ENCODE data around the gene UBB.
"Not testable (repeated sequence)": the region's sequence is repeated elsewhere in the genome, so short reads cannot be mapped to it uniquely, and the experiment has no call there.

The UBB gene

DNA sequence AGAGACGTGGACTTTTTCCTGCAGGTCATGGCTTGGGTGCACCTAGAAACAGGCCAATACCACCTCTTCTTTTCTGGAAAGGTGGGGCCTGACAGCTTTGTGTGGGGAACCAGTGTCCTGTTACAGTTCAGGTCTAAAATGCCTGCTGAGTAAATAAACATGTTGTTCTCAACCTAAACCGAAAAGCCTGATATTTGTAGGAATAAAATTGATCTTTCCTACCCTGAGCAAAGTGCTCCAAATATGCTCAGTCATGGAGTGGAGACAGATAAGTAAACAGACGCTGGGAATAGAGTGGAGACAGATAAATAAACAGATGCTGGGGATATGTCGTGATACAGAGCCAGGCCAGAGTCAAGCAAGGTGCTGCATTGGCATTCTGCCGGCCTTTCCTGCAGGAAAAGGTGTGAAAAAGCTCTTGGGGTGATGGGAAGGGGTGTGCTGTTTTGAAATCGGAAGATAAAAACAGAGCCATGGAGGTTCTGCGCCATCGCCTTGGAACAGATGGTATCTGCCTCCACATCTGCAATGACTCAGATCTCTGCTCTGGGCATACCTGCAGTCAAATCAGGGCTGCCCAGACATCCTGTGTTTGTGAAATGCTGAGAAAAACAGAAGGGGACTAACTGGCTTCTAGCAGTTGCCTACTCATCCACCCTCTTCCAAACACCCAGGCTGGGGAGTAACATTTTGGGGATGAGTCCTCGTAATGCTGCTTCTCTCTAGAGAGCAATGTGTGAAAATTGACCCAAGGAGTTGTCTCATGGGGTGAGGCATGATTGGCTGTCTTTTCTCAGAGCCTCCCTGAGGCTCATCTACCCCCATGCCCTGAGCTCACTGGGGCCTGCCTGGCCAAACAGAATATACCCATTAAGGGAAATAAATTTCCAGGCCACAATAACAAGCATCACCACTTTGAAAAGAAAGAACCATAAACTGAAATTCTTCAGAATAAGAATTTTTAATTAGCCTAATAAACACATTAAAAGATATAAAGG lies 17.7 kb downstream of the UBB start:
- Histone ChIP-seq H3K36me3 (ENCODE audit: control insufficient read depth in 1 of 2, insufficient read depth in 2 of 2, low read length in 2 of 2) (no peaks in the 10 kb centered on the region), H3K27ac (ENCODE audit: low read length) (no peak overlapping the region), H3K9me3 (ENCODE audit: control insufficient read depth in 1 of 2, low read length in 2 of 2) (no peaks in the 10 kb centered on the region), H3K4me1 (ENCODE audit: control insufficient read depth in 1 of 2, insufficient read depth in 2 of 2, low read length in 2 of 2) (no peaks in the 10 kb centered on the region), H3K4me3 (ENCODE audit: low read depth in 1 of 2, low read length in 2 of 2) (no peak overlapping the region), H3K27me3 (ENCODE audit: low read depth, low read length) (no peaks in the 10 kb centered on the region)

DNA sequence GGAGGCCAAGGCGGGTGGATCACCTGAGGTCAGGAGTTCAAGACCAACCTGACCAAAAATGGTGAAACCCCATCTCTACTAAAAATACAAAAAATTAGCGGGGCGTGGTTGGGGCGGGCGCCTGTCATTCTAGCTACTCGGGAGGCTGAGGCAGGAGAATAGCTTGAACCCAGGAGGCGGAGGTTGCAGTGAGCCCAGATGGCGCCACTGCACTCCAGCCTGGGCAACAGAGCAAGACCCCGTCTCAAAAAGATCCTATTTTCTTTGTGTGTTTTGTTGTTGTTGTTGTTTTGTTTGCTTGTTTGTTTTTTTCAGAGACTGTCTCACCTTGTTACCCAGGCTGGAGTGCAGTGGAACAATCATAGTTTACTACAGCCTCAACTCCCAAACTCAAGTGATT lies 23.0 kb downstream of the UBB start:
- not testable (repeated sequence) for H3K27ac ChIP-seq (ENCODE audit: low read length); H3K36me3 ChIP-seq (ENCODE audit: control insufficient read depth in 1 of 2, insufficient read depth in 2 of 2, low read length in 2 of 2); H3K4me3 ChIP-seq (ENCODE audit: low read depth in 1 of 2, low read length in 2 of 2); H3K9me3 ChIP-seq (ENCODE audit: control insufficient read depth in 1 of 2, low read length in 2 of 2); H3K27me3 ChIP-seq (ENCODE audit: low read depth, low read length)
- H3K4me1 ChIP-seq (ENCODE audit: control insufficient read depth in 1 of 2, insufficient read depth in 2 of 2, low read length in 2 of 2), result peaks cover 0 to 13% of the 10 kb centered on the region in 2 donors

DNA sequence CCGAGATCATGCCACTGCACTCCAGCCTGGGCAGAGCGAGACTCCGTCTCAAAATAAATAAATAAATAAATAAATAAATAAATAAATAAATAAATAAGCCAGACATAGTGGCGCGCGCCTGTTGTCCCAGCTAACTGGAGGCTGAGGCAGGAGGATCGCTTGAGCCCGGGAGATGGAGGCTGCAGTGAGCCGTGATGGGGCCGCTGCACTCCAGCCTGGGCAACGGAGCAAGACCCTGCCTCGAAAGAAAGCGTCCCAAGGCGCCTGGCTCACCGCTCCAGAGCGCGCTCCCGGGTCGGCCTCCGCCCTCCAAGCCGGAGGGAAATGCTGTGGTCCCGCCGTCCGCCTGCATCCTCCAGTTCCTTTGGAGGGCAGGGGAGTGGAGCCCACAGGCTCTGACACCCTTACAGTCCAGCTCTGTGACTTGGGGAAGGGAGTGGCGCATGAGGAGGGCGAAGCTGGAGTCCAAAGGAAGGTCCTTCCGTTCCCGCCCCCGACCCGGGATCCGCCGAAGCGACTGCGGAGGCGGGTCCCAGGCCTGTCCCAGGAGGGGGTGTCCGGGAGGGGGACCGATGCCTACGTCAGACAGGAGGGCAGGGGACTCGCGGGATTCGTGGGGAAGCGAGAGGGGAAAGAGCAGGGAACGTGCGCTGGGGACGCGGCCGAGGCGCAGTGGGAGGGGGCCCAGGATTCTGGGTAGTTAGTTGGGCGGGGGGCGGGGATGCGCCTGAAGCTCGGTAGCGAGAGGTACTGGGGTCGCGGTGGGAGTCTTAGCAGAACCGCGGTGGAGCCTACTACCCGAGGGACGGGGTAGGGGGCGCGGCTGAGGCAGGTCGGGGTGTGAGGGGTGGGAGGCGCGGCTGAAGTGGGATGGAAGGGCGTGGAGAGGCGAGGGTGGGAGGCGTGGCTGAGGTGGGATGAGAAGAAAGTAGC lies 26.1 kb downstream of the UBB start:
- no peak overlapping the region for H3K27ac ChIP-seq (ENCODE audit: low read length)

DNA sequence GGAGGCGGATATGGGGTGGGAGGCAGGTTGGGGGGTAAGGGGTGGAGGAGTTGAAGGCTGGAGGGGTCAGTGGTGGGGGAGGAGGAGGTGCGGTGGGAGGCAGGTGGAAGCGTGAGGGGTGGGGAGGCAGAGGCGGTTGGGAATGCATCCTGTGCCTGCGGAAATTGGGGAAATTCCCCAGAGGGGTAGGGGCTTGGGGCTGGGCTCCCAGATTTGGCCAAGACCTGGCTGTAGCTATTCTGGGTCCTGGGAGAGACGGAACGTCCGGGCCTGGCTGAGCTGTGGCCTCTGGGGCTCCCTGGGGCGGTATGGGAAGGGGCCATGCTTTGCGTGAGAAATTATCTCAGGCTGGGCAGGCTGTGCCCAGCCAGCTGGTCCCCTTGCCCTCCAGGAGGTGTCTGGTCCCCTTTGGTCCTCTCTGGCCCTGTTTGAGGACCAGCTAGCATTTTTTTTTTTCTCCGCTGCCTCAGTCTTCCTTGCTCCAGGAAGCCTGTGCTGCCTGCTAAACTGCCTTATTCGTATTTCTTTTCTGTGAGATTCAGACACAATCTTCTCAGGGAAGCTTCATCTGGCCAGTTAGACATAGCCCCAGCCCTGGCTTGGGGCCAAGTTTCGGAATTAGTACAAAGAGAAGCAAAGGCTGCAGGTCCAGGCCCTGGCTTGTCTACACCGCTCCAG lies 27.2 kb downstream of the UBB start:
- Histone ChIP-seq H3K4me3 (ENCODE audit: low read depth in 1 of 2, low read length in 2 of 2) (no peak overlapping the region), H3K36me3 (ENCODE audit: control insufficient read depth in 1 of 2, insufficient read depth in 2 of 2, low read length in 2 of 2) (no peaks in the 10 kb centered on the region)

More for the DNA sequence above, 26.1 kb downstream of the UBB start:
- H3K4me1 ChIP-seq (ENCODE audit: control insufficient read depth in 1 of 2, insufficient read depth in 2 of 2, low read length in 2 of 2), result peaks cover 0 to 13% of the 10 kb centered on the region in 2 donors
- peak overlapping the region; percentile 62 to 81 for H3K4me3 ChIP-seq (ENCODE audit: low read depth in 1 of 2, low read length in 2 of 2)
- H3K36me3 ChIP-seq (ENCODE audit: control insufficient read depth in 1 of 2, insufficient read depth in 2 of 2, low read length in 2 of 2), result no peaks in the 10 kb centered on the region
- H3K9me3 ChIP-seq (ENCODE audit: control insufficient read depth in 1 of 2, low read length in 2 of 2), result no peaks in the 10 kb centered on the region
- no peaks in the 10 kb centered on the region for H3K27me3 ChIP-seq (ENCODE audit: low read depth, low read length)

DNA sequence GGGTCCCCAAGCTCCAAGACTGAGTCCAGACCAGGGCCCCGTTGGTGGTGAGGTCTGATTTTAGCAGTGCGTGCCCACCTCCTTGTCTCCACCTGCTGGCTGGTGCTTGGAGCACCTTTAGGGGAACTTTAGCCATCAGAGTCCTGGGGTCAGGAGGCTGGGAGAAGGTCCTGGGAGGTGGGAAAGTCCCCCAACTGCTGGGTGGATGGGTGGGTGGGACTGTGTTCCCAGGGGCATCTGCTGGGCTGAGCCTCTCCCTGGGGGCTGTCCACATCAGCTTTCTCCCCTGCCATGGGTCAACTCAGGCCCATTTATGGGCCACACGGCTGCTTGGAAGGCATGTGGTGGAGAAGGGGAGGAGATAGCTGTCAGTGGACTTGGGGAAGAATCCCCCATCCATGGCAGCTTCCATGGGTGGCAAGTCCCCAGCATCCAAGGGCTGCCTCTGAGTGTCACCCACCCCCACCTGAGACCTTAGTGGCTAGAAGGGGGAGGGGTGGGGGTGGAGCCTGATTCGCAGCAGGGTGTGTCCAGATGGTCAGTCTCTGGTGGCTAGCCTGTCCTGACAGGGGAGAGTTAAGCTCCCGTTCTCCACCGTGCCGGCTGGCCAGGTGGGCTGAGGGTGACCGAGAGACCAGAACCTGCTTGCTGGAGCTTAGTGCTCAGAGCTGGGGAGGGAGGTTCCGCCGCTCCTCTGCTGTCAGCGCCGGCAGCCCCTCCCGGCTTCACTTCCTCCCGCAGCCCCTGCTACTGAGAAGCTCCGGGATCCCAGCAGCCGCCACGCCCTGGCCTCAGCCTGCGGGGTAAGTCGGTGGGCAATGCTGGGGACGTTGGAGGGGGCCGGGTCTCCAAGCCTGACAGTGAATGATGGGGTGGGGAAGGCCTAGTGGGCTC lies 34.4 kb downstream of the UBB start, which contains the start of gene TRPV2:
Gene TRPV2 (plus strand): TSS at position 541 of the 894 bp plus-strand sequence. CDS start 2,098 bp downstream, outside the sequence.
- no peaks in the 10 kb centered on the region for H3K36me3 ChIP-seq (ENCODE audit: control insufficient read depth in 1 of 2, insufficient read depth in 2 of 2, low read length in 2 of 2)
- H3K27me3 ChIP-seq (ENCODE audit: low read depth, low read length), result no peaks in the 10 kb centered on the region
- peak within 1 kb of the TSS; percentile 63 to 66 for H3K4me3 ChIP-seq (ENCODE audit: low read depth in 1 of 2, low read length in 2 of 2)
- H3K9me3 ChIP-seq (ENCODE audit: control insufficient read depth in 1 of 2, low read length in 2 of 2), result no peaks in the 10 kb centered on the region
- peak within 1 kb of the TSS; percentile 93 for H3K27ac ChIP-seq (ENCODE audit: low read length)
- peaks cover 5 to 14% of the 10 kb centered on the region in 2 donors for H3K4me1 ChIP-seq (ENCODE audit: control insufficient read depth in 1 of 2, insufficient read depth in 2 of 2, low read length in 2 of 2)

More for the DNA sequence above, 27.2 kb downstream of the UBB start:
- H3K4me1 ChIP-seq (ENCODE audit: control insufficient read depth in 1 of 2, insufficient read depth in 2 of 2, low read length in 2 of 2), result peaks cover 0 to 13% of the 10 kb centered on the region in 2 donors
- no peaks in the 10 kb centered on the region for H3K27me3 ChIP-seq (ENCODE audit: low read depth, low read length)
- no peak overlapping the region for H3K27ac ChIP-seq (ENCODE audit: low read length)
- no peaks in the 10 kb centered on the region for H3K9me3 ChIP-seq (ENCODE audit: control insufficient read depth in 1 of 2, low read length in 2 of 2)

DNA sequence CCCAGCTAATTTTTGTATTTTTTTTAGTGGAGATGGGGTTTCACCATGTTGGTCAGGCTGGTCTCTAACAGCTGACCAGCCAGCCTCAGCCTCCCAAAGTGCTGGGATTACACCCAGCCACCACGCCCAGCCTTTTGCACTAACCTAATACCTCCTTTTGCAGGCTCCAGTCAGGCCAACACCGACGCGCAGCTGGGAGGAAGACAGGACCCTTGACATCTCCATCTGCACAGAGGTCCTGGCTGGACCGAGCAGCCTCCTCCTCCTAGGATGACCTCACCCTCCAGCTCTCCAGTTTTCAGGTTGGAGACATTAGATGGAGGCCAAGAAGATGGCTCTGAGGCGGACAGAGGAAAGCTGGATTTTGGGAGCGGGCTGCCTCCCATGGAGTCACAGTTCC lies 36.5 kb downstream of the UBB start:
- H3K27ac ChIP-seq (ENCODE audit: low read length), result no peak overlapping the region
- H3K4me1 ChIP-seq (ENCODE audit: control insufficient read depth in 1 of 2, insufficient read depth in 2 of 2, low read length in 2 of 2), result peaks cover 5 to 14% of the 10 kb centered on the region in 2 donors
- no peak overlapping the region for H3K4me3 ChIP-seq (ENCODE audit: low read depth in 1 of 2, low read length in 2 of 2)
- H3K36me3 ChIP-seq (ENCODE audit: control insufficient read depth in 1 of 2, insufficient read depth in 2 of 2, low read length in 2 of 2), result no peaks in the 10 kb centered on the region
- H3K9me3 ChIP-seq (ENCODE audit: control insufficient read depth in 1 of 2, low read length in 2 of 2), result no peaks in the 10 kb centered on the region
- H3K27me3 ChIP-seq (ENCODE audit: low read depth, low read length), result no peaks in the 10 kb centered on the region

DNA sequence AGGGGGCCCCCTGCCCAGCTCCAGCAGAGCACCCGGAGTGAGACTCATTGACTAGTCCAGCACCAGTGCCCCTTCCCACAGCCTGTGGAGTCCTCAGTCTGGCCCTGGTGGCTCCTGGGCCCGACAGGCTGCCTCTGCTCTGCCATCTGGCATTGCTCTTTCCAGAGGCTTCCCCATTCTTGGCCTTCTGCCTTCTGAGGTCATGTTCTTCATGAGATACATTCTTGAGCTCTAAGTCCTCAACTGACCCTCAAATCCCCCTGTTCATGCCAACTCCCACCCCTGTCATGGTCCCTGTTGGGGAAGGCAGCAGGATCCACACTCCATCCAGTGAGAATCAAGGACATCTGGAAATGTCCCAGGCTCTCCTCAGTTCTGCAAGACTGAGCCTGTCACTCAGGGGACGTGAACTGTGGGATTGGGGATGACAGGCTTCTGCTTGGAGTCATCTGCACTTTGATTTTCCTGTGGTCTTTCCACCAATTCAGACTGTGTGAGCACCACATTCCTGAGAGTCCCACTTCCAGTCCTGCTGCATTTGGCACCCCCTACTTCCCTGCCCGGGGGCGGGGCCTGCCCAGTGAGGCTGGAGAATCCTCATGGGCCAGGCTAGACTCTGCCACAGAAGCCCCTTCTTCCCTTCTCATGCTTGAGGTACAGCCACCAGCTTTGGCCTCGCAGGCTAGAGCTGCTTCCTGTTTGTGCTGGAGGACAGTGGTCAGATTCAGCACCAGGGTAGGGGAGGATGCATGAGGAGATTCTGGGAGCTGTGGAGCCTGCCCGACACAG lies 37.2 kb downstream of the UBB start:
- Histone ChIP-seq H3K27me3 (ENCODE audit: low read depth, low read length) (no peaks in the 10 kb centered on the region), H3K9me3 (ENCODE audit: control insufficient read depth in 1 of 2, low read length in 2 of 2) (no peaks in the 10 kb centered on the region), H3K4me1 (ENCODE audit: control insufficient read depth in 1 of 2, insufficient read depth in 2 of 2, low read length in 2 of 2) (peaks cover 5 to 14% of the 10 kb centered on the region in 2 donors), H3K36me3 (ENCODE audit: control insufficient read depth in 1 of 2, insufficient read depth in 2 of 2, low read length in 2 of 2) (no peaks in the 10 kb centered on the region), H3K4me3 (ENCODE audit: low read depth in 1 of 2, low read length in 2 of 2) (no peak overlapping the region), H3K27ac (ENCODE audit: low read length) (peak overlapping the region; percentile 32)

DNA sequence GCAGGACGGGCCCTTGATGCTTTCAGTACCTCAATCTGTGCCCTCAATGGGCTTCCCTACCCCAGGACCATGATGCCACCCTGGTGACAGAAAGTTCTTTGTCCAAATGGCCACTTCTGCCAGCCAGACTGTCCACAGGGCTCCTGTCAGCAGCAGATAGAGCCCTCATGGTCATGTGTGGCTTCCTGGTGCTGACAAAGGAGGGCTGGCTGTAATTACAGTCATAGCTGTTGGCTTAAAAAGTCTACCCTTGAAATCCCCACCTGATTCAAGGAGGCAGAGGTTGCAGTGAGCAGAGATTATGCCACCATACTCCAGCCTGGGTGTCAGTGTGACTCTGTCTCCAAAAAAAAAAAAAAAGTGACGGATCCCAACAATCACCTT lies 37.8 kb downstream of the UBB start:
- H3K4me1 ChIP-seq (ENCODE audit: control insufficient read depth in 1 of 2, insufficient read depth in 2 of 2, low read length in 2 of 2), result peaks cover 5 to 14% of the 10 kb centered on the region in 2 donors

DNA sequence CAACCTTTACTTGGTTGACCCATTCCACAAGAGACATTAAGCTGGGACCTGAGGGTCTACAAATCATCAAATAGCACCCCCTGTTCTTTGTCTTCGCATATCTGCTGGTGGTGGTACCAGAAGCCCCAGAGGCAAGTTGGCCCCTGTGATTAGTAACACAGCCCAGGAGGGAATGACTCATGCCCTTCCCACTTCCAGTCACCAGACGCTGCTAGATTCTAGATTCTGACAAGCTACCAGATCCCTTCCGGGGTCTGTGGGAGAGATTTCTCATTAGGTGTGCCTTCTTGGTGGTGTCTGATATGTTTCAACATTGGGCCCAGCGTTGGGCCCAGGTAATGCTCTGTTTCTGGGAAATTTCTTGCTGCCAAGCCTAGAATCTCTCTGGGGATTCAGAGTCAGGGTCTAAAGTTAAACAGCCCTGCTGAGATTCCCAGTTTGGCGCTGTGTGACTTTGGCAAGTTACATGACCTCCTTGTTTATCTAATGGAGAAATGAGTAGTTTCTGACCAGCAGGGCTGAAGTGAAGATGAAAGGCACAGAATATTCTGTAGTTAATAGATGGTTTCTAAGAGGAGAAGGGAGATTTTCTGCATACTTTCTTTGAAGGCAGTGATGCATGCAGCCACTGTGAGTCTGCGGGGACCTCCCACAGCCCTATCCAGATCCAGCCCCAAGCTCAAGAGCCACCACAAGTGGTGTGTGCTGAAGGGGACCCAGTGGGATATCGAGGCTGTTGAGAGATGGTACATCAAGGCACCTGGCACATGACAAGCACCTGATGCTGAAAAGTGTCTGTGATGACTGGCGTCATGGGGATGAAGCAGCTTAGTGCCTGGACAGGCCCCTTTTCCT lies 38.4 kb downstream of the UBB start:
- H3K27me3 ChIP-seq (ENCODE audit: low read depth, low read length), result no peaks in the 10 kb centered on the region
- H3K4me3 ChIP-seq (ENCODE audit: low read depth in 1 of 2, low read length in 2 of 2), result peak overlapping the region in 1 of 2 donors; percentile 2
- H3K4me1 ChIP-seq (ENCODE audit: control insufficient read depth in 1 of 2, insufficient read depth in 2 of 2, low read length in 2 of 2), result peaks cover 5 to 14% of the 10 kb centered on the region in 2 donors
- no peaks in the 10 kb centered on the region for H3K9me3 ChIP-seq (ENCODE audit: control insufficient read depth in 1 of 2, low read length in 2 of 2)
- no peaks in the 10 kb centered on the region for H3K36me3 ChIP-seq (ENCODE audit: control insufficient read depth in 1 of 2, insufficient read depth in 2 of 2, low read length in 2 of 2)
- H3K27ac ChIP-seq (ENCODE audit: low read length), result peak overlapping the region; percentile 77

More for the DNA sequence above, 37.8 kb downstream of the UBB start:
- Histone ChIP-seq H3K9me3 (ENCODE audit: control insufficient read depth in 1 of 2, low read length in 2 of 2) (no peaks in the 10 kb centered on the region), H3K4me3 (ENCODE audit: low read depth in 1 of 2, low read length in 2 of 2) (no peak overlapping the region), H3K27ac (ENCODE audit: low read length) (peak overlapping the region; percentile 32), H3K27me3 (ENCODE audit: low read depth, low read length) (no peaks in the 10 kb centered on the region), H3K36me3 (ENCODE audit: control insufficient read depth in 1 of 2, insufficient read depth in 2 of 2, low read length in 2 of 2) (no peaks in the 10 kb centered on the region)

All from muscle layer of duodenum (tissue), 2 donors.